ENCODE data around the gene SLC6A13. TPM values are rescaled to one million over a fixed set of nuclear protein-coding genes. Genes with fewer than 3 reads are reported as not detected.

Gene SLC6A13
- total and polyA plus RNA-seq, 4 donors = 0.23 to 12.0 (median 7.5) TPM

GRCh38 chr12:212415-212714 is 50.3 kb downstream of the SLC6A13 start:
- peak overlapping the region; percentile 42 to 43 for H3K9ac ChIP-seq (ENCODE audit: low read depth in 1 of 2, low read length in 2 of 2)
- WGBS = 29% methylated on average over 8 of the region's 8 CpGs
- no peak for TF ChIP-seq NR2F2 (IDR thresholded peaks at IDR 0.05)
- no peak for TF ChIP-seq YY1 (IDR thresholded peaks at IDR 0.05)
- no peak for TF ChIP-seq HNF4G (IDR thresholded peaks at IDR 0.05)
- TF ChIP-seq RAD21 (IDR thresholded peaks at IDR 0.05) = no peak
- no peak for TF ChIP-seq FOXA2 (IDR thresholded peaks at IDR 0.05)
- no peak for TF ChIP-seq GABPA (IDR thresholded peaks at IDR 0.05 in 1 of 2, conservative IDR thresholded peaks at IDR 0.05 in 1 of 2)
- TF ChIP-seq SP1 (IDR thresholded peaks at IDR 0.05) = no peak
- TF ChIP-seq MAX (IDR thresholded peaks at IDR 0.05) = no peak
- no peak for TF ChIP-seq FOXA1 (IDR thresholded peaks at IDR 0.05)
- no peak for TF ChIP-seq HNF4A (conservative IDR thresholded peaks at IDR 0.05)
- no peak for TF ChIP-seq EGR1 (IDR thresholded peaks at IDR 0.05; ENCODE audit: low read depth in 2 of 2)
- no peak for TF ChIP-seq ATF3 (IDR thresholded peaks at IDR 0.05)
- TF ChIP-seq RXRA (IDR thresholded peaks at IDR 0.05) = no peak
- no peak for TF ChIP-seq ZBTB33 (IDR thresholded peaks at IDR 0.05)
- DNase-seq (ENCODE audit: low spot score) = no peak
- H3K27me3 ChIP-seq (ENCODE audit: control insufficient read depth in 4 of 4, insufficient read depth in 4 of 4, low read length in 3 of 4) = no peaks in the 10 kb centered on the region
- no peaks in the 10 kb centered on the region for H3K36me3 ChIP-seq (ENCODE audit: control insufficient read depth in 4 of 4, insufficient read depth in 3 of 4, low read depth in 1 of 4, low read length in 3 of 4)
- peak overlapping the region; percentile 37 to 80 (median 60) for H3K4me3 ChIP-seq (ENCODE audit: low read depth in 1 of 3, low read length in 3 of 3)
- H3K27ac ChIP-seq (ENCODE audit: low read depth in 1 of 2, low read length in 2 of 2) = peak overlapping the region; percentile 85 to 87
- H3K9me3 ChIP-seq (ENCODE audit: control insufficient read depth in 4 of 4, low read length in 3 of 4) = no peaks in the 10 kb centered on the region
- H3K4me1 ChIP-seq (ENCODE audit: control insufficient read depth in 4 of 4, insufficient read depth in 4 of 4, low read length in 3 of 4) = peaks cover 14 to 70% (median 55%) of the 10 kb centered on the region in 4 donors

GRCh38 chr12:211639-212414 is 50.8 kb downstream of the SLC6A13 start:
- Histone ChIP-seq H3K9ac (ENCODE audit: low read depth in 1 of 2, low read length in 2 of 2) (peak overlapping the region; percentile 42 to 43), H3K27me3 (ENCODE audit: control insufficient read depth in 4 of 4, insufficient read depth in 4 of 4, low read length in 3 of 4) (no peaks in the 10 kb centered on the region)
- DNase-seq (ENCODE audit: low spot score) = no peak

More at GRCh38 chr12:211639-212414, 50.8 kb downstream of the SLC6A13 start:
- 65% methylated on average over 16 of the region's 16 CpGs for WGBS
- H3K4me3 ChIP-seq (ENCODE audit: low read depth in 1 of 3, low read length in 3 of 3) = peak overlapping the region; percentile 28 to 80 (median 37)
- no peak for TF ChIP-seq ATF3 (IDR thresholded peaks at IDR 0.05)
- TF ChIP-seq CTCF (IDR thresholded peaks at IDR 0.05; ENCODE audit: low read depth, low read length, missing input control) = no peak
- TF ChIP-seq RAD21 (IDR thresholded peaks at IDR 0.05) = no peak
- no peak for TF ChIP-seq YY1 (IDR thresholded peaks at IDR 0.05)
- TF ChIP-seq REST (IDR thresholded peaks at IDR 0.05) = no peak
- no peak for TF ChIP-seq HNF4A (conservative IDR thresholded peaks at IDR 0.05)
- no peak for TF ChIP-seq MAX (IDR thresholded peaks at IDR 0.05)
- TF ChIP-seq JUND (IDR thresholded peaks at IDR 0.05) = no peak
- no peak for TF ChIP-seq HNF4G (IDR thresholded peaks at IDR 0.05)
- no peak for TF ChIP-seq GABPA (IDR thresholded peaks at IDR 0.05 in 1 of 2, conservative IDR thresholded peaks at IDR 0.05 in 1 of 2)
- TF ChIP-seq FOXA1 (IDR thresholded peaks at IDR 0.05) = no peak
- TF ChIP-seq TAF1 (conservative IDR thresholded peaks at IDR 0.05) = no peak
- TF ChIP-seq SP1 (IDR thresholded peaks at IDR 0.05) = no peak
- TF ChIP-seq NR2F2 (IDR thresholded peaks at IDR 0.05) = no peak
- no peak for TF ChIP-seq FOXA2 (IDR thresholded peaks at IDR 0.05)
- no peak for TF ChIP-seq EGR1 (IDR thresholded peaks at IDR 0.05; ENCODE audit: low read depth in 2 of 2)
- H3K9me3 ChIP-seq (ENCODE audit: control insufficient read depth in 4 of 4, low read length in 3 of 4) = no peaks in the 10 kb centered on the region
- peaks cover 14 to 70% (median 55%) of the 10 kb centered on the region in 4 donors for H3K4me1 ChIP-seq (ENCODE audit: control insufficient read depth in 4 of 4, insufficient read depth in 4 of 4, low read length in 3 of 4)
- peak overlapping the region; percentile 85 to 87 for H3K27ac ChIP-seq (ENCODE audit: low read depth in 1 of 2, low read length in 2 of 2)
- H3K36me3 ChIP-seq (ENCODE audit: control insufficient read depth in 4 of 4, insufficient read depth in 3 of 4, low read depth in 1 of 4, low read length in 3 of 4) = peaks cover 0 to 4% (median 3%) of the 10 kb centered on the region in 4 donors

All from liver (tissue), 9 donors.